Endodermal cell (in vitro differentiated cells): ENCODE measurements around the gene SOX6. TPM values are rescaled to one million over a fixed set of nuclear protein-coding genes. Genes with fewer than 3 reads are reported as not detected.

ENCODE experiments used
- DNase-seq: peaks from one replicate; pipeline ENCODE4 v3.0.0-alpha.2; 2017
- H3K27ac ChIP-seq: 2 replicates; pipeline ENCODE4 v1.5.1; 2013; ENCODE audit warnings: mild to moderate bottlenecking, low read depth, low read length, moderate library complexity
- H3K27me3 ChIP-seq: 2 replicates; pipeline ENCODE4 v1.6.1; 2013; ENCODE audit warnings: mild to moderate bottlenecking, low read length, moderate library complexity; ENCODE audit not compliant: insufficient read depth, control insufficient read depth, poor library complexity, severe bottlenecking
- H3K36me3 ChIP-seq: 2 replicates; pipeline ENCODE4 v1.7.0; 2013; ENCODE audit warnings: mild to moderate bottlenecking, low read length, moderate library complexity; ENCODE audit not compliant: control insufficient read depth, insufficient read depth
- H3K4me1 ChIP-seq: one replicate; pipeline ENCODE4 v1.7.0; 2013; ENCODE audit warnings: low read length; ENCODE audit not compliant: control insufficient read depth, insufficient read depth
- H3K4me3 ChIP-seq: 2 replicates; pipeline ENCODE4 v1.5.1; 2013; ENCODE audit warnings: mild to moderate bottlenecking, low read length, moderate library complexity
- H3K9ac ChIP-seq: 2 replicates; pipeline ENCODE4 v1.6.1; 2013; ENCODE audit warnings: mild to moderate bottlenecking, low read length, moderate library complexity; ENCODE audit not compliant: poor library complexity, severe bottlenecking; ENCODE audit errors: extremely low read depth
- H3K9me3 ChIP-seq: 2 replicates; pipeline ENCODE4 v1.6.1; 2013; ENCODE audit warnings: mild to moderate bottlenecking, low read length, moderate library complexity; ENCODE audit not compliant: control insufficient read depth
- H3K27ac Mint-ChIP-seq: 2 replicates; pipeline ENCODE4 v1.8.0; 2020; ENCODE audit warnings: mixed read lengths
- H3K27me3 Mint-ChIP-seq: 2 replicates; pipeline ENCODE4 v1.8.0; 2021; ENCODE audit warnings: mild to moderate bottlenecking, mixed read lengths; ENCODE audit not compliant: insufficient read depth
- H3K36me3 Mint-ChIP-seq: 2 replicates; pipeline ENCODE4 v1.8.0; 2020; ENCODE audit warnings: low read depth, mixed read lengths
- H3K4me1 Mint-ChIP-seq: 2 replicates; pipeline ENCODE4 v1.8.0; 2020; ENCODE audit warnings: mixed read lengths
- H3K4me3 Mint-ChIP-seq: 2 replicates; pipeline ENCODE4 v1.8.0; 2020; ENCODE audit warnings: mild to moderate bottlenecking, moderate library complexity, mixed read lengths
- H3K9me3 Mint-ChIP-seq: 2 replicates; pipeline ENCODE4 v1.8.0; 2020; ENCODE audit warnings: mild to moderate bottlenecking, mixed read lengths
- WGBS, 2 experiments: methylation state at CpG; one replicate each; pipeline versions ENCODE4 v1.1.5 to v1.1.7; 2013; ENCODE audit warnings: missing lambda C conversion rate in 2 of 2, mixed read lengths in 1 of 2; ENCODE audit not compliant: insufficient coverage in 1 of 2, insufficient read length in 1 of 2; 5-methylcytosine and 5-hydroxymethylcytosine counted together
- total RNA-seq, 2 donors: library from RNA; stranded (reverse); fragmentation: NEBNext Ultra II Directional in 1 of 2; extraction: Animal tissue kit (Norgen Biotek cat#: 25700) in 1 of 2; gene quantifications; 2 replicates in 1 of 2; 3 replicates in 1 of 2; pipeline ENCODE4 v1.2.1, GENCODE V29; 2021
- TF ChIP-seq, protein P1 (sequence below): fragments of 200-600 bp; sonication (generic); conservative IDR thresholded peaks from 2 replicates; pipeline ENCODE4 v1.5.0; 2021; ENCODE audit warnings: antibody characterized with exemption, mild to moderate bottlenecking

SOX6 gene
- total RNA-seq, 2 donors from 2014 or later: 0.13 to 0.20 TPM

DNA sequence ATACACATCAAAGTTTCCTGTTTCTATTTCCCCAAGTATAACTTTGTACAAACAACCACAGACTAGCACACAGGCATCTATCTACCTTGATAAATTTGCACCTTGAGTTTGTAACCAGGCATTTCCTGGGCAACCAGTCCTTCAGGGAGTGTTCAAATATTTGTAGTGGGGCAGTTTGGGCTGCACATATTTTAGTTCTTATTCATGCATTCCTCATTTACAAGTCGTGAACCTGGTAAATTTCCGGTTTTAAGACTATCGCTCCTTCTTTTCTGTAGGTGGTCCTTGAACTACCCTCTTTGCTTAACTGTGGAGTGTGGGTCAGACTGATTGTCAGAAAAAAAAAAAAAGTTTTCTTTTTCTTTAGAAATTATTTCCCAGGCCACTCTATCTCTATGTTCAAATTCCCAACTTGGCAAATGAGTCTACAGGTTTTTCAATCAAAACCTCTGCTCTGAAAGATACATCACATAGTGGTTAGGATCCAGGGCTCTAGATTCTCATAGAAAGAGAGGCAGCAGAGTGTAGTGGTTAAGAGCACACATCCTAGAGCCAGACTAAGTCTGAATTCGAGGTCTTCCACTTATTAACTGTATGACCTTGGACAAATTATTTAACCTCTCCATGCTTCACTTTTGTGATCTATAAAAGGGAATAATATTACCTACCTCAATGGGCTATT, 201.5 kb downstream of the SOX6 start:
- DNase-seq: no peak
- H3K4me1 ChIP-seq: no peaks in the 10 kb centered on the region
- no peaks in the 10 kb centered on the region for H3K36me3 ChIP-seq
- H3K27me3 ChIP-seq: no peaks in the 10 kb centered on the region
- no peaks in the 10 kb centered on the region for H3K9me3 ChIP-seq
- no peak overlapping the region for H3K27ac ChIP-seq
- TF ChIP-seq, protein P1, sequence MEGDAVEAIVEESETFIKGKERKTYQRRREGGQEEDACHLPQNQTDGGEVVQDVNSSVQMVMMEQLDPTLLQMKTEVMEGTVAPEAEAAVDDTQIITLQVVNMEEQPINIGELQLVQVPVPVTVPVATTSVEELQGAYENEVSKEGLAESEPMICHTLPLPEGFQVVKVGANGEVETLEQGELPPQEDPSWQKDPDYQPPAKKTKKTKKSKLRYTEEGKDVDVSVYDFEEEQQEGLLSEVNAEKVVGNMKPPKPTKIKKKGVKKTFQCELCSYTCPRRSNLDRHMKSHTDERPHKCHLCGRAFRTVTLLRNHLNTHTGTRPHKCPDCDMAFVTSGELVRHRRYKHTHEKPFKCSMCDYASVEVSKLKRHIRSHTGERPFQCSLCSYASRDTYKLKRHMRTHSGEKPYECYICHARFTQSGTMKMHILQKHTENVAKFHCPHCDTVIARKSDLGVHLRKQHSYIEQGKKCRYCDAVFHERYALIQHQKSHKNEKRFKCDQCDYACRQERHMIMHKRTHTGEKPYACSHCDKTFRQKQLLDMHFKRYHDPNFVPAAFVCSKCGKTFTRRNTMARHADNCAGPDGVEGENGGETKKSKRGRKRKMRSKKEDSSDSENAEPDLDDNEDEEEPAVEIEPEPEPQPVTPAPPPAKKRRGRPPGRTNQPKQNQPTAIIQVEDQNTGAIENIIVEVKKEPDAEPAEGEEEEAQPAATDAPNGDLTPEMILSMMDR: no peak
- WGBS, 2 experiments: 94% methylated on average over 2 to 3 of the region's 4 CpGs
- H3K27ac Mint-ChIP-seq: no peak overlapping the region
- no peak overlapping the region for H3K4me3 ChIP-seq
- no peak overlapping the region for H3K4me3 Mint-ChIP-seq
- H3K9ac ChIP-seq: no peak overlapping the region
- no peaks in the 10 kb centered on the region for H3K9me3 Mint-ChIP-seq
- no peaks in the 10 kb centered on the region for H3K4me1 Mint-ChIP-seq
- H3K27me3 Mint-ChIP-seq: no peaks in the 10 kb centered on the region
- no peaks in the 10 kb centered on the region for H3K36me3 Mint-ChIP-seq

DNA sequence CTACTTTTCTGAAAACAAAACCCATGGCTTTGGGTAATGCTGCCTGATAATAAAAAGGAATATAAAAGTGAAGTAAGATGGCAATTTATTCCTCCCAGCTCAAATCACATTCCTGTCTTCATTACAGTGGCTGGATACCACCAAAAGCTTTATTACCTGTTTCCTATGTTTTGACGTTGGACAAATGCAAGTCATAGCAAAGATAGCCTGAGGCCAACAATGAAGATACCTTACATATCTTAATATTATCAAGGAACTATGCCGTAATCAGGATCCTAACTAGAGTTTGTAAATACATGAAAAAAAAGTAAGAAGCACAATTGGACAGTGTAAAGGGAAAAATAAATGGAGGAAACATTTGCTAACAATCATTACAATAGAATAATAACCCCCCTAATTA, 202.4 kb downstream of the SOX6 start:
- DNase-seq: no peak
- no peaks in the 10 kb centered on the region for H3K27me3 ChIP-seq
- H3K9me3 Mint-ChIP-seq: no peaks in the 10 kb centered on the region
- no peaks in the 10 kb centered on the region for H3K9me3 ChIP-seq
- no peaks in the 10 kb centered on the region for H3K36me3 ChIP-seq
- no peak overlapping the region for H3K4me3 Mint-ChIP-seq
- no peaks in the 10 kb centered on the region for H3K36me3 Mint-ChIP-seq
- H3K4me3 ChIP-seq: no peak overlapping the region
- 86 to 90% methylated on average over 1 of the region's 2 CpGs for WGBS, 2 experiments
- no peak overlapping the region for H3K9ac ChIP-seq
- H3K27me3 Mint-ChIP-seq: no peaks in the 10 kb centered on the region
- no peaks in the 10 kb centered on the region for H3K4me1 Mint-ChIP-seq
- H3K27ac ChIP-seq: no peak overlapping the region
- no peaks in the 10 kb centered on the region for H3K4me1 ChIP-seq
- H3K27ac Mint-ChIP-seq: no peak overlapping the region
- TF ChIP-seq, protein P1: no peak

DNA sequence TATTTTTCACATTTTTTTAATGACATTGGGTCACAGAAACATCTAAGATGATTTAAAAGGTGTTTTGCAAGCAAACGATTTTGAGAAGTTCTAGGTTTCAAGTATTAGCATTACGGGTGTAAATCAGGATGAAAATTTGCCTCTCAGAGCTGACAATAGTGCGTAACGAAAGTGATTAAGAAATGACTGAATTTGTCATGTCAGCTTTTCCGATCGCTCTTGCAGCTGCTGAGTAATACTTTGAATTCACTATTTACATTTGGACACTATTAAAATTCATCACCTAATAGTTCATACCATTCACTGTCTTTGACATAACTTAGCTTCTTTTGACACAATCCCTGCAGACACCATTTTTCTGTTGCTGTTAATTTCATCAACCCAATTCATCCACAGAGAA, 205.2 kb downstream of the SOX6 start:
- Mint-ChIP-seq H3K27me3 (no peaks in the 10 kb centered on the region), H3K27ac (no peak overlapping the region), H3K4me3 (no peak overlapping the region), H3K4me1 (peaks cover 8% of the 10 kb centered on the region), H3K36me3 (no peaks in the 10 kb centered on the region), H3K9me3 (no peaks in the 10 kb centered on the region)
- Histone ChIP-seq H3K9me3 (no peaks in the 10 kb centered on the region), H3K27me3 (no peaks in the 10 kb centered on the region), H3K27ac (no peak overlapping the region), H3K4me1 (no peaks in the 10 kb centered on the region), H3K36me3 (no peaks in the 10 kb centered on the region), H3K9ac (no peak overlapping the region), H3K4me3 (no peak overlapping the region)
- DNase-seq: no peak
- 93 to 97% methylated on average over 6 of the region's 6 CpGs for WGBS, 2 experiments
- TF ChIP-seq, protein P1: no peak
